Gastrocnemius medialis (tissue), 4 donors: ENCODE data around the gene TEX38. TPM values are rescaled to one million over a fixed set of nuclear protein-coding genes. Genes with fewer than 3 reads are reported as not detected.
"Not testable (repeated sequence)": the region's sequence is repeated elsewhere in the genome, so short reads cannot be mapped to it uniquely, and the experiment has no call there.

ENCODE experiments used
- ATAC-seq, 2 donors: fragments of 150-250 bp; one replicate each; pipeline ENCODE4 v1.9.1; 2016
- DNase-seq, 2 donors: peaks; one replicate each; pipeline ENCODE4 v3.0.0-alpha.2; 2019
- H3K27ac ChIP-seq, 4 donors: fragments of 200-600 bp; sonication (generic); 1 replicate in 1 of 4; 2 replicates in 3 of 4; pipeline ENCODE4 v1.5.1; 2016 to 2018; ENCODE audit warnings: mild to moderate bottlenecking in 2 of 4, moderate library complexity in 1 of 4
- H3K27me3 ChIP-seq, 3 donors: fragments of 200-600 bp; sonication (generic) in 2 of 3; 1 replicate in 1 of 3; 2 replicates in 2 of 3; pipeline versions ENCODE4 v1.5.1 to v1.6.0; 2016 to 2019; ENCODE audit warnings: mild to moderate bottlenecking in 1 of 3, moderate library complexity in 1 of 3
- H3K36me3 ChIP-seq, 2 donors: fragments of 200-600 bp; sonication (generic) in 1 of 2; one replicate each; pipeline ENCODE4 v1.5.1; 2017 to 2018
- H3K4me1 ChIP-seq, 2 donors: fragments of 200-600 bp; sonication (generic) in 1 of 2; one replicate each; pipeline ENCODE4 v1.5.1; 2016 to 2017; ENCODE audit warnings: mild to moderate bottlenecking in 2 of 2
- H3K4me3 ChIP-seq, 4 donors: fragments of 200-600 bp; sonication (generic) in 3 of 4; 1 replicate in 1 of 4; 2 replicates in 3 of 4; pipeline ENCODE4 v1.5.1; 2016 to 2019; ENCODE audit warnings: mild to moderate bottlenecking in 2 of 4
- H3K9me3 ChIP-seq, 3 donors: fragments of 200-600 bp; sonication (generic) in 2 of 3; 1 replicate in 1 of 3; 2 replicates in 2 of 3; pipeline ENCODE4 v1.5.1; 2016 to 2019
- CTCF ChIP-seq, 5 experiments: fragments of 450-650 bp in 3 of 5; fragments of 200-600 bp in 2 of 5; sonication (generic) in 2 of 5; IDR thresholded peaks in 4 of 5; conservative IDR thresholded peaks in 1 of 5; 1 replicate in 4 of 5; 2 replicates in 1 of 5; pipeline ENCODE4 v1.5.1; 2016 to 2019; ENCODE audit warnings: antibody characterized with exemption in 5 of 5, mild to moderate bottlenecking in 3 of 5, moderate library complexity in 3 of 5
- POLR2A ChIP-seq, 2 donors: fragments of 450-650 bp; IDR thresholded peaks; one replicate each; pipeline ENCODE4 v1.6.1; 2017; ENCODE audit warnings: antibody characterized with exemption in 2 of 2, mild to moderate bottlenecking in 2 of 2, moderate library complexity in 2 of 2
- in situ Hi-C, 4 donors: fragments of 200-750 bp; cut with MboI; loops; one replicate each; pipeline versions ENCODE4 v1.15.0 to v1.8.0; 2017; ENCODE audit warnings: low sequenced_read_pairs in 4 of 4
- intact Hi-C: fragments of 100-400 bp; cut with DNase I; formaldehyde crosslinking; loops from one replicate; pipeline ENCODE4 v1.15.1; 2023; ENCODE audit warnings: low total_unique reads
- total RNA-seq, 4 donors: library from RNA; depleted of rRNA; stranded (reverse); fragments of >200 nt; gene quantifications; one replicate each; pipeline versions ENCODE4 v1.1.0 to v1.2.3, GENCODE V29; 2016

The TEX38 gene
- total RNA-seq, 4 donors from 2014 or later, result not detected

- intact Hi-C loops (loop anchor here (2.0 kb wide), 4 partner anchors 103 to 471 kb away; partner anchors contain the start of genes FAAH and RAD54L), in situ Hi-C loops (loop anchor here in 1 of 4 donors (10.0 kb wide), 1 partner anchor 103 kb away; the partner anchor contains the start of gene MOB3C)
- Histone ChIP-seq H3K4me3 (peak overlapping the region; percentile 89 to 97 (median 96)), H3K27ac (peak overlapping the region in 3 of 4 donors; percentile 21 to 90 (median 80)), H3K36me3 (peaks cover 0 to 27% of the 10 kb centered on the region in 2 donors), H3K27me3 (no peaks in the 10 kb centered on the region), H3K9me3 (no peaks in the 10 kb centered on the region), H3K4me1 (peaks cover 28 to 29% of the 10 kb centered on the region in 2 donors)
- TF ChIP-seq POLR2A (IDR thresholded peaks at IDR 0.05), result no peak
- TF ChIP-seq CTCF (IDR thresholded peaks at IDR 0.05 in 4 of 5, conservative IDR thresholded peaks at IDR 0.05 in 1 of 5), result no peak
- DNase-seq (no peak), ATAC-seq (no peak)
Measured at GRCh38 chr1:46717654-46718053, 46.0 kb downstream of the TEX38 start.

DNA sequence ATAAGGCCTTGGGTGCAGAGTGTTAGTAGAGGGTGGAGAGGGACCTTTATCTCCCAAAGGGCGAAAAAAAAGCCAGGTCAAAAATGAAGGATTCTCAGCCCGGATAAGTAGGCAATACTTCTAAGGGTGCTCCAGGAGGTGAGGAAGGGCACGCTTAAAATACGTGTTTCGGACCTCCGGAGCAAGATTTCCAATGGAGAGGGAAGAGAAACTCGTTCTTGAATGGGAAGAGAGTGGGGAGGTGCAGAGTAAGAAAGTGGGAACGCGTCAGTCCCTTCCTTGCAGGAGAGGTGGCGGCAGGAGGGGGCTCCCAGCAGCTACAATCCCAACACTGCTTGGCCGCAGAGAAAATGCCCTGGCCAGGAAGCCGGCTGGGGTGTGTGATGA lies 46.7 kb downstream of the TEX38 start:
- in situ Hi-C loops, result loop anchor here in 1 of 4 donors (10.0 kb wide), 1 partner anchor 104 kb away; the partner anchor contains the start of gene MOB3C
- intact Hi-C loops, result loop anchor here (2.0 kb wide), 4 partner anchors 104 to 472 kb away; partner anchors contain the start of genes FAAH and RAD54L
- H3K4me3 ChIP-seq, result peak overlapping the region; percentile 89 to 97 (median 96)
- H3K9me3 ChIP-seq, result no peaks in the 10 kb centered on the region
- ATAC-seq, result no peak
- peaks cover 0 to 23% of the 10 kb centered on the region in 2 donors for H3K36me3 ChIP-seq
- H3K4me1 ChIP-seq, result peaks cover 28 to 29% of the 10 kb centered on the region in 2 donors
- no peak for TF ChIP-seq POLR2A (IDR thresholded peaks at IDR 0.05)
- TF ChIP-seq CTCF (IDR thresholded peaks at IDR 0.05 in 4 of 5, conservative IDR thresholded peaks at IDR 0.05 in 1 of 5), result no peak
- no peaks in the 10 kb centered on the region for H3K27me3 ChIP-seq
- H3K27ac ChIP-seq, result peak overlapping the region; percentile 80 to 93 (median 89)
- DNase-seq, result no peak

DNA sequence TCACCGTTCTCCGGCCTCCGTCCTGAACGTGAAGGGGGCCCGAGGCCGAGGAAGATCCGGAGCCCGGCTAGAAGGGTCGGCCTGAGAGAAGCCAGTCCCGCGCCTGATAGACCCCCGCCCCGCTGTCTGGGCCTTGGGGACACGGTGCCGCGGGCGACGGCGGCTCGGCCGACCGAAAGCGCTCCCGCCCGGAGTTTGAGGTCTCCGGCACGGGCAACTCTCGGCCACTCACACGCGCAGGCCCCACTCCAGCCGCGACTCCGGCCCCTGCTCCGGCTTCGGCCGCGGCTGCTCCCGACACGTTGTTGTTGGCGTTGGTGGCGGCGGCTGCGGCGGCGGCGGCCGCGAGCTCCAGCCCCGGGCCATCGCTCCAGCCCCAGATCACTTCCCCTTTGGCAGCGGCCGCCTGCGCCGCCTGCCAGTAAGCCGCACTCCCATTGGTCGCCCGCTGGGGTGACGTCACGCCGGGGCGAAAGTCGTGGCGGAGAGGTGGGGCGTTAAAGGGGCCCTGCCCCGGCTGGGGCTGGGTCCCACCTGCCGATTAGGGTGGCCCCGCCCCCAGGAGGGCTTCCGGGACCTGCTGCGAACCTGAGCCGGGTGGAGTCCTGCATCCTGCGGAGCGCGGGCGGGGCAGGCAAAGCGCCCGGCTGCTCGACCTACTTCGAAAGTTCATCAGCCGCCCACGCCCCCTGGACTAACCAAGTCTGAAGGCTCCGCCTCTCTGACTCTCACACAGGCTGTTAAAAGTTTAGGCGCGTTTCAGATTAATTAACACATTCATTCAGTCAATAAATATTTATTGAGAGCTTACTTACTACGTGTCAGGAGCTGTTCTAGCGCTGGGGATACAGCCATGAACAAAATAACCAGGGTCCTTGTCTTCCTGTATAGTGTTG lies 47.3 kb downstream of the TEX38 start, which contains the start of gene EFCAB14:
Gene EFCAB14 (minus strand): TSS at position 388 of the 896 bp plus-strand sequence. CDS start 1,027 bp downstream, outside the sequence.
- Histone ChIP-seq H3K36me3 (peaks cover 0 to 17% of the 10 kb centered on the region in 2 donors), H3K4me3 (peak within 1 kb of the TSS; percentile 89 to 97 (median 96)), H3K27me3 (no peaks in the 10 kb centered on the region), H3K9me3 (no peaks in the 10 kb centered on the region), H3K27ac (peak within 1 kb of the TSS; percentile 80 to 93 (median 89)), H3K4me1 (peaks cover 28 to 29% of the 10 kb centered on the region in 2 donors)
- peak; percentile 89 to 96 for DNase-seq
- intact Hi-C loops (loop anchor here (1.0 to 2.0 kb wide), 5 partner anchors 51 to 472 kb away; partner anchors contain the start of genes ATPAF1, FAAH and RAD54L), in situ Hi-C loops (loop anchor here in 1 of 4 donors (10.0 kb wide), 1 partner anchor 104 kb away; the partner anchor contains the start of gene MOB3C)
- peak; percentile 96 to 97 for ATAC-seq
- TF ChIP-seq CTCF (IDR thresholded peaks at IDR 0.05 in 4 of 5, conservative IDR thresholded peaks at IDR 0.05 in 1 of 5) (no peak), POLR2A (IDR thresholded peaks at IDR 0.05) (peak; percentile 57 to 75)

- H3K4me3 ChIP-seq, result peak overlapping the region; percentile 89 to 97 (median 96)
- in situ Hi-C loops, result loop anchor here in 2 of 4 donors (10.0 kb wide), 2 partner anchors 105 to 185 kb away; partner anchors contain the start of gene MOB3C (in 1 of the 2)
- TF ChIP-seq POLR2A (IDR thresholded peaks at IDR 0.05) (no peak), CTCF (IDR thresholded peaks at IDR 0.05 in 4 of 5, conservative IDR thresholded peaks at IDR 0.05 in 1 of 5) (no peak)
- intact Hi-C loops, result loop anchor here (1.0 to 2.0 kb wide), 5 partner anchors 51 to 473 kb away; partner anchors contain the start of genes ATPAF1, FAAH and RAD54L
- no peaks in the 10 kb centered on the region for H3K9me3 ChIP-seq
- DNase-seq, result no peak
- peak; percentile 10 to 20 for ATAC-seq
- peaks cover 0 to 11% of the 10 kb centered on the region in 2 donors for H3K36me3 ChIP-seq
- H3K27ac ChIP-seq, result peak overlapping the region; percentile 80 to 93 (median 89)
- H3K4me1 ChIP-seq, result peaks cover 29 to 33% of the 10 kb centered on the region in 2 donors
- no peaks in the 10 kb centered on the region for H3K27me3 ChIP-seq
Measured at GRCh38 chr1:46719689-46720088, 48.0 kb downstream of the TEX38 start.

DNA sequence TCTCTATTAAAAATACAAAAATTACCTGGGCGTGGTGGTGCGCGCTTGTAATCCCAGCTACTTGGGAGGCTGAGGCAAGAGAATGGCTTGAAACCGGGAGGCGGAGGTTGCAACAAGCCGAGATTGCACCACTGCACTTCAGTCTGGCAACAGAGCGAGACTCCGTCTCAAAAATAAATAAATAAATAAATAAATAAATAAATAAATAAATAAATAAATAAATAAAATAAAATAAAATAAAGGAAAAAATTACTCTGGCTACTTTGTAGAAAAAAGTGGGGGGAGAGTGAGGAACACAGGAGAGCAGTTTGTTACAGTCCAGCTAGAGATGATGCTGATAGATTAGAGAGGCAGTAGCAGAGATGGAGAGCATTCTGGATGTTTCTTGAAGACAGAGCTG lies 48.7 kb downstream of the TEX38 start:
- intact Hi-C loops, H3K4me3 ChIP-seq, H3K36me3 ChIP-seq, ATAC-seq, DNase-seq, H3K27me3 ChIP-seq, H3K9me3 ChIP-seq: not testable (repeated sequence)
- in situ Hi-C loops, result loop anchor here in 1 of 4 donors (10.0 kb wide), 1 partner anchor 186 kb away; a partner anchor contains a TSS
- Histone ChIP-seq H3K4me1 (peaks cover 33 to 38% of the 10 kb centered on the region in 2 donors), H3K27ac (peak overlapping the region; percentile 80 to 93 (median 89))
